ENCODE data around the gene MRPL1. TPM values are rescaled to one million over a fixed set of nuclear protein-coding genes. Genes with fewer than 3 reads are reported as not detected.
A peak's percentile ranks its signal among the peaks of the same experiment; 100 is the strongest.

The MRPL1 gene
- total RNA-seq, 1 donor from 2014 or later: 26.1 TPM

- Mint-ChIP-seq H3K36me3 (ENCODE audit: low read depth) (peaks cover 6% of the 10 kb centered on the region), H3K4me3 (ENCODE audit: unreplicated experiment) (no peak overlapping the region), H3K4me1 (ENCODE audit: low read depth) (peaks cover 31% of the 10 kb centered on the region), H3K9me3 (ENCODE audit: low read depth) (peaks cover 9% of the 10 kb centered on the region), H3K27ac (ENCODE audit: unreplicated experiment) (peak overlapping the region; percentile 79), H3K27me3 (ENCODE audit: low read depth) (no peaks in the 10 kb centered on the region)
- no peak for DNase-seq (ENCODE audit: low spot score)
- no peak for TF ChIP-seq CTCF (IDR thresholded peaks at IDR 0.05)
Measured at GRCh38 chr4:77922158-77923094, 59.8 kb downstream of the MRPL1 start.

GRCh38 chr4:77927991-77928925, 65.6 kb downstream of the MRPL1 start:
- Mint-ChIP-seq H3K4me3 (ENCODE audit: unreplicated experiment) (no peak overlapping the region), H3K4me1 (ENCODE audit: low read depth) (peaks cover 12% of the 10 kb centered on the region), H3K9me3 (ENCODE audit: low read depth) (peaks cover 9% of the 10 kb centered on the region), H3K27ac (ENCODE audit: unreplicated experiment) (no peak overlapping the region), H3K36me3 (ENCODE audit: low read depth) (peaks cover 6% of the 10 kb centered on the region), H3K27me3 (ENCODE audit: low read depth) (no peaks in the 10 kb centered on the region)
- no peak for TF ChIP-seq CTCF (IDR thresholded peaks at IDR 0.05)
- no peak for DNase-seq (ENCODE audit: low spot score)

GRCh38 chr4:77930154-77930639, 67.6 kb downstream of the MRPL1 start:
- no peak for DNase-seq (ENCODE audit: low spot score)
- no peak overlapping the region for H3K4me3 Mint-ChIP-seq (ENCODE audit: unreplicated experiment)
- TF ChIP-seq CTCF (IDR thresholded peaks at IDR 0.05): no peak
- peaks cover 9% of the 10 kb centered on the region for H3K9me3 Mint-ChIP-seq (ENCODE audit: low read depth)
- H3K36me3 Mint-ChIP-seq (ENCODE audit: low read depth): peaks cover 7% of the 10 kb centered on the region
- H3K27ac Mint-ChIP-seq (ENCODE audit: unreplicated experiment): no peak overlapping the region
- no peaks in the 10 kb centered on the region for H3K27me3 Mint-ChIP-seq (ENCODE audit: low read depth)
- peaks cover 12% of the 10 kb centered on the region for H3K4me1 Mint-ChIP-seq (ENCODE audit: low read depth)

GRCh38 chr4:77930876-77931275, 68.2 kb downstream of the MRPL1 start:
- Mint-ChIP-seq H3K4me1 (ENCODE audit: low read depth) (peaks cover 12% of the 10 kb centered on the region), H3K36me3 (ENCODE audit: low read depth) (peaks cover 4% of the 10 kb centered on the region), H3K27ac (ENCODE audit: unreplicated experiment) (no peak overlapping the region), H3K27me3 (ENCODE audit: low read depth) (no peaks in the 10 kb centered on the region), H3K9me3 (ENCODE audit: low read depth) (peaks cover 4% of the 10 kb centered on the region), H3K4me3 (ENCODE audit: unreplicated experiment) (no peak overlapping the region)
- no peak for DNase-seq (ENCODE audit: low spot score)
- no peak for TF ChIP-seq CTCF (IDR thresholded peaks at IDR 0.05)

Measured in chondrocyte (in vitro differentiated cells).